OCI-LY1 (cell line): ENCODE measurements around the gene CRYBB1.

ENCODE experiments used
- H2AFZ ChIP-seq: fragments of 200-600 bp; sonication (generic), shearing (Covaris generic); 2 replicates; pipeline ENCODE4 v1.6.0; 2014; ENCODE audit warnings: antibody characterized with exemption, mild to moderate bottlenecking, low read length
- H3F3A ChIP-seq: fragments of 200-600 bp; sonication (generic), shearing (Covaris generic); 2 replicates; pipeline ENCODE4 v1.6.0; 2014; ENCODE audit warnings: mild to moderate bottlenecking, antibody characterized with exemption, low read length, moderate library complexity; ENCODE audit not compliant: insufficient read depth
- H3K27ac ChIP-seq: fragments of 200-600 bp; sonication (generic); 2 replicates; pipeline ENCODE4 v1.5.1; 2014; ENCODE audit warnings: low read length, mixed run types, mild to moderate bottlenecking, low read depth; ENCODE audit not compliant: poor library complexity, severe bottlenecking
- H3K27me3 ChIP-seq: fragments of 200-600 bp; sonication (generic); 2 replicates; pipeline ENCODE4 v1.6.0; 2014; ENCODE audit warnings: antibody characterized with exemption, mild to moderate bottlenecking, low read length, moderate library complexity; ENCODE audit not compliant: insufficient read depth
- H3K36me3 ChIP-seq: fragments of 200-600 bp; sonication (generic); 2 replicates; pipeline ENCODE4 v1.6.1; 2014; ENCODE audit warnings: mild to moderate bottlenecking, antibody characterized with exemption, low read length, moderate library complexity, mixed read lengths; ENCODE audit not compliant: insufficient read depth
- H3K4me1 ChIP-seq: fragments of 200-600 bp; sonication (generic); 2 replicates; pipeline ENCODE4 v1.5.1; 2014; ENCODE audit warnings: mild to moderate bottlenecking, low read length, moderate library complexity; ENCODE audit not compliant: insufficient read depth, severe bottlenecking
- H3K4me2 ChIP-seq: fragments of 200-600 bp; sonication (generic), shearing (Covaris generic); 2 replicates; pipeline ENCODE4 v1.6.1; 2014; ENCODE audit warnings: low read length
- H3K4me3 ChIP-seq: fragments of 200-600 bp; sonication (generic); 2 replicates; pipeline ENCODE4 v1.5.1; 2014; ENCODE audit warnings: low read length, low read depth, mild to moderate bottlenecking, mixed read lengths; ENCODE audit not compliant: poor library complexity, severe bottlenecking
- H3K79me2 ChIP-seq: fragments of 200-600 bp; shearing (Covaris generic); 2 replicates; pipeline ENCODE4 v1.6.1; 2016; ENCODE audit warnings: mixed run types, low read length, mixed read lengths; ENCODE audit not compliant: insufficient read depth
- H3K9ac ChIP-seq: fragments of 200-600 bp; sonication (generic), shearing (Covaris generic); 2 replicates; pipeline ENCODE4 v1.6.1; 2014; ENCODE audit warnings: mild to moderate bottlenecking, low read length, mixed read lengths
- H3K9me2 ChIP-seq: fragments of 200-600 bp; sonication (generic), shearing (Covaris generic); 2 replicates; pipeline ENCODE4 v1.6.1; 2014; ENCODE audit warnings: low read depth, mild to moderate bottlenecking, low read length, mixed read lengths
- H3K9me3 ChIP-seq: fragments of 200-600 bp; shearing (Covaris generic); 2 replicates; pipeline ENCODE4 v1.6.1; 2014; ENCODE audit warnings: low read length, mixed read lengths
- H4K20me1 ChIP-seq: fragments of 200-600 bp; sonication (generic), shearing (Covaris generic); 2 replicates; pipeline ENCODE4 v1.6.0; 2016; ENCODE audit warnings: mild to moderate bottlenecking, low read length; ENCODE audit not compliant: insufficient read depth
- CTCF ChIP-seq: fragments of 200-600 bp; sonication (generic), shearing (Covaris generic); IDR thresholded peaks from 2 replicates; pipeline ENCODE4 v1.5.1; 2017; ENCODE audit warnings: mild to moderate bottlenecking, antibody characterized with exemption, low read length, moderate library complexity, mixed read lengths
- EZH2 ChIP-seq: fragments of 200-600 bp; sonication (generic), shearing (Covaris generic); IDR thresholded peaks from 2 replicates; pipeline ENCODE4 v1.8.0; 2017; ENCODE audit warnings: borderline replicate concordance, mixed run types, mild to moderate bottlenecking, antibody characterized with exemption, low read length, moderate library complexity, mixed read lengths

The CRYBB1 gene

GRCh38 chr22:26579331-26579886 is 38.4 kb downstream of the CRYBB1 start:
- Histone ChIP-seq H3K27me3 (no peaks in the 10 kb centered on the region), H3K9me3 (no peaks in the 10 kb centered on the region), H3K36me3 (peaks cover 17% of the 10 kb centered on the region; the same call in 1 of the 2 replicates), H4K20me1 (no peaks in the 10 kb centered on the region), H3K4me3 (peak overlapping the region; percentile 51), H2AFZ (no peak overlapping the region), H3K27ac (peak overlapping the region; percentile 93), H3K4me1 (peaks cover 53% of the 10 kb centered on the region), H3F3A (no peaks in the 10 kb centered on the region), H3K4me2 (peak overlapping the region; percentile 64), H3K9ac (peak overlapping the region; percentile 63), H3K9me2 (no peaks in the 10 kb centered on the region), H3K79me2 (peaks cover 33% of the 10 kb centered on the region)
- TF ChIP-seq CTCF, result no peak
- no peak for TF ChIP-seq EZH2

GRCh38 chr22:26577081-26577480 is 40.7 kb downstream of the CRYBB1 start:
- Histone ChIP-seq H3K4me2 (no peak overlapping the region), H3K36me3 (peaks cover 9% of the 10 kb centered on the region; the same call in 1 of the 2 replicates), H3K9ac (no peak overlapping the region), H3K9me2 (no peaks in the 10 kb centered on the region), H3K27ac (no peak overlapping the region), H4K20me1 (no peaks in the 10 kb centered on the region), H3K4me3 (no peak overlapping the region), H3K79me2 (peaks cover 32% of the 10 kb centered on the region), H3K4me1 (peaks cover 62% of the 10 kb centered on the region), H3F3A (no peaks in the 10 kb centered on the region), H2AFZ (no peak overlapping the region), H3K27me3 (no peaks in the 10 kb centered on the region), H3K9me3 (no peaks in the 10 kb centered on the region)
- TF ChIP-seq CTCF, result no peak
- no peak for TF ChIP-seq EZH2

- Histone ChIP-seq H3K27ac (peak overlapping the region; percentile 53), H2AFZ (no peak overlapping the region), H4K20me1 (no peaks in the 10 kb centered on the region), H3K9me2 (no peaks in the 10 kb centered on the region), H3K4me3 (no peak overlapping the region), H3K4me1 (peaks cover 69% of the 10 kb centered on the region), H3K79me2 (peaks cover 35% of the 10 kb centered on the region), H3K27me3 (no peaks in the 10 kb centered on the region), H3F3A (no peaks in the 10 kb centered on the region), H3K9ac (no peak overlapping the region), H3K36me3 (peaks cover 9% of the 10 kb centered on the region; the same call in 1 of the 2 replicates), H3K9me3 (no peaks in the 10 kb centered on the region), H3K4me2 (no peak overlapping the region)
- TF ChIP-seq EZH2 (no peak), CTCF (no peak)
Observed at GRCh38 chr22:26576026-26576680, 41.7 kb downstream of the CRYBB1 start.
